CD4-positive, alpha-beta T cell treated with Interleukin-10 for 1 hour (primary cell): ENCODE measurements around the gene DSE.

Experiments
- DNase-seq: peaks from one replicate; pipeline ENCODE4 v3.0.0-alpha.2; 2020

The DSE gene

DNA sequence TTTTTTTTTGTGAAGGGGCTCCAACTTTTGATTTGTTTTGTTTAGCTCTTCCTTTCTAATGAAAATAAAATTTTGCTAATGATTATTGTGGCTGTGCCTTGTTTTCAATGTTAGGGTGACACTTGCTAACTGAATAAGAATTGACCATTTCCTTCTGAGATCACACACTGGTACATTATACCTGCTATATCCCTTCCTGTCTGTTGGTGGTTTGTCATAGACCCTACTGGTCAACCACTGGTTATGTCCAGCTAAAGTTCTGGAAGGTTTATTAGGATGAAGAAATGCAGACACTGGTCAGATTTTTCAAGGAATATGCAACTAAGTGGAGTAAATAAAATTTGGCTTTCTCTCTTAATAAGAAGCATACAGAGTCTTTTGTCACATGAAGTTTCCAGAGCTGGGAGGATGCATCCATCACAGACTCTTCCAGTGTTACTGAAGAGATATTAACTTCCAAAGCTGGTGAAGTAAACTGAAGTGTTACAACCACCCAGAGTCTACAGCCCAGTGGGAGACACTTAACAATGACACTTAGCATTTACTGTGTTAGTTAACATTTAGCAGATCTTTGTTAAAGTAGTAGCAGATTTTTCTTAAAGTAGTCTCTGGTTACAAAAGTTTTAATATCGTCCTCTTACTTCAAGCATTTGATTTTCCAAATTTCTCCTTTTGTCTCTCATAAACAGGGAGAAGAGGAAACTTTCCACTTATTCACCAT lies 121.0 kb downstream of the DSE start:
- DNase-seq, result no peak

GRCh38 chr6:116492331-116493067 lies 121.8 kb downstream of the DSE start:
- no peak for DNase-seq
